Activated T-cell treated with anti-CD3 and anti-CD28 coated beads, Interleukin-2, amount 50 U/mL, for 4 hours (primary cell): ENCODE measurements around the gene OR10V1. TPM values are rescaled to one million over a fixed set of nuclear protein-coding genes. Genes with fewer than 3 reads are reported as not detected.
"Not testable (repeated sequence)": the region's sequence is repeated elsewhere in the genome, so short reads cannot be mapped to it uniquely, and the experiment has no call there.

Experiments
- ATAC-seq, 2 donors: fragments of 200-7000 bp; cut with Tn5 transposase; one replicate each; pipeline ENCODE4 v1.10.0; 2021
- DNase-seq: peaks from one replicate; pipeline ENCODE4 v3.0.0-alpha.2; 2020
- H3K27me3 Mint-ChIP-seq: one replicate; pipeline ENCODE4 v1.8.0; 2021; ENCODE audit warnings: low read depth, mixed read lengths
- H3K36me3 Mint-ChIP-seq: one replicate; pipeline ENCODE4 v1.8.0; 2022; ENCODE audit warnings: mixed read lengths; ENCODE audit not compliant: insufficient read depth
- H3K4me1 Mint-ChIP-seq: one replicate; pipeline ENCODE4 v1.8.0; 2021; ENCODE audit warnings: low read depth, mixed read lengths
- H3K4me3 Mint-ChIP-seq: one replicate; pipeline ENCODE4 v1.8.0; 2021; ENCODE audit warnings: mild to moderate bottlenecking, moderate library complexity, mixed read lengths
- H3K9me3 Mint-ChIP-seq: one replicate; pipeline ENCODE4 v1.8.0; 2021; ENCODE audit warnings: mixed read lengths
- total RNA-seq, 3 donors: library from RNA; stranded (reverse); gene quantifications; one replicate each; pipeline ENCODE4 v1.2.1, GENCODE V29; 2021

OR10V1 gene
- total RNA-seq, 3 donors from 2014 or later, result not detected

GRCh38 chr11:59692915-59693314 is 20.7 kb downstream of the OR10V1 start:
- DNase-seq, result no peak
- no peak for ATAC-seq
- peaks cover 24% of the 10 kb centered on the region for H3K27me3 Mint-ChIP-seq
- H3K4me3 Mint-ChIP-seq, result no peak overlapping the region
- H3K4me1 Mint-ChIP-seq, result no peaks in the 10 kb centered on the region
- peaks cover 18% of the 10 kb centered on the region for H3K9me3 Mint-ChIP-seq
- no peaks in the 10 kb centered on the region for H3K36me3 Mint-ChIP-seq

- no peak overlapping the region for H3K4me3 Mint-ChIP-seq
Observed at GRCh38 chr11:59691156-59691555, 22.5 kb downstream of the OR10V1 start.

GRCh38 chr11:59689015-59689414 is 24.6 kb downstream of the OR10V1 start:
- no peaks in the 10 kb centered on the region for H3K36me3 Mint-ChIP-seq
- DNase-seq (no peak), ATAC-seq (no peak)
- peaks cover 17% of the 10 kb centered on the region for H3K9me3 Mint-ChIP-seq
- no peak overlapping the region for H3K4me3 Mint-ChIP-seq
- peaks cover 38% of the 10 kb centered on the region for H3K27me3 Mint-ChIP-seq
- H3K4me1 Mint-ChIP-seq, result no peaks in the 10 kb centered on the region

More at GRCh38 chr11:59691156-59691555, 22.5 kb downstream of the OR10V1 start:
- Mint-ChIP-seq H3K9me3 (peaks cover 18% of the 10 kb centered on the region), H3K36me3 (no peaks in the 10 kb centered on the region), H3K4me1 (no peaks in the 10 kb centered on the region), H3K27me3 (peaks cover 26% of the 10 kb centered on the region)
- no peak for ATAC-seq
- DNase-seq, result no peak

- not testable (repeated sequence) for H3K4me3 Mint-ChIP-seq, H3K4me1 Mint-ChIP-seq, H3K36me3 Mint-ChIP-seq, ATAC-seq, H3K9me3 Mint-ChIP-seq, DNase-seq
- H3K27me3 Mint-ChIP-seq, result peaks cover 31% of the 10 kb centered on the region
Observed at GRCh38 chr11:59681260-59681725, 32.4 kb downstream of the OR10V1 start.

GRCh38 chr11:59680287-59681154 is 33.1 kb downstream of the OR10V1 start:
- Mint-ChIP-seq H3K9me3 (no peaks in the 10 kb centered on the region), H3K27me3 (peaks cover 25% of the 10 kb centered on the region), H3K4me1 (no peaks in the 10 kb centered on the region), H3K36me3 (no peaks in the 10 kb centered on the region), H3K4me3 (no peak overlapping the region)
- DNase-seq (peak; percentile 44), ATAC-seq (peak; percentile 79 to 86)

- Mint-ChIP-seq H3K36me3 (no peaks in the 10 kb centered on the region), H3K9me3 (no peaks in the 10 kb centered on the region), H3K4me3 (no peak overlapping the region), H3K4me1 (no peaks in the 10 kb centered on the region), H3K27me3 (peaks cover 18% of the 10 kb centered on the region)
- DNase-seq (no peak), ATAC-seq (no peak)
Observed at GRCh38 chr11:59679347-59679746, 34.3 kb downstream of the OR10V1 start.

GRCh38 chr11:59678813-59679165 is 34.9 kb downstream of the OR10V1 start:
- no peaks in the 10 kb centered on the region for H3K36me3 Mint-ChIP-seq
- no peaks in the 10 kb centered on the region for H3K4me1 Mint-ChIP-seq
- no peaks in the 10 kb centered on the region for H3K9me3 Mint-ChIP-seq
- ATAC-seq (no peak), DNase-seq (no peak)
- no peak overlapping the region for H3K4me3 Mint-ChIP-seq
- peaks cover 13% of the 10 kb centered on the region for H3K27me3 Mint-ChIP-seq

GRCh38 chr11:59678118-59678812 is 35.4 kb downstream of the OR10V1 start:
- Mint-ChIP-seq H3K27me3 (peaks cover 10% of the 10 kb centered on the region), H3K4me1 (no peaks in the 10 kb centered on the region), H3K36me3 (no peaks in the 10 kb centered on the region), H3K9me3 (no peaks in the 10 kb centered on the region), H3K4me3 (no peak overlapping the region)
- DNase-seq (no peak), ATAC-seq (no peak)

- H3K4me3 Mint-ChIP-seq, result no peak overlapping the region
Observed at GRCh38 chr11:59676205-59676604, 37.4 kb downstream of the OR10V1 start.

GRCh38 chr11:59674291-59674690 is 39.4 kb downstream of the OR10V1 start:
- Mint-ChIP-seq H3K4me3 (no peak overlapping the region), H3K9me3 (no peaks in the 10 kb centered on the region), H3K27me3 (no peaks in the 10 kb centered on the region), H3K4me1 (peaks cover 8% of the 10 kb centered on the region), H3K36me3 (no peaks in the 10 kb centered on the region)
- DNase-seq, result no peak
- ATAC-seq, result no peak

More at GRCh38 chr11:59676205-59676604, 37.4 kb downstream of the OR10V1 start:
- no peaks in the 10 kb centered on the region for H3K4me1 Mint-ChIP-seq
- ATAC-seq (no peak), DNase-seq (no peak)
- H3K27me3 Mint-ChIP-seq, result peaks cover 3% of the 10 kb centered on the region
- H3K36me3 Mint-ChIP-seq, result no peaks in the 10 kb centered on the region
- no peaks in the 10 kb centered on the region for H3K9me3 Mint-ChIP-seq

- Mint-ChIP-seq H3K4me1 (peaks cover 10% of the 10 kb centered on the region), H3K9me3 (no peaks in the 10 kb centered on the region), H3K27me3 (no peaks in the 10 kb centered on the region), H3K36me3 (no peaks in the 10 kb centered on the region), H3K4me3 (no peak overlapping the region)
- ATAC-seq, result no peak
- DNase-seq, result no peak
Observed at GRCh38 chr11:59673291-59673690, 40.4 kb downstream of the OR10V1 start.

- DNase-seq, result no peak
Observed at GRCh38 chr11:59671471-59671870, 42.2 kb downstream of the OR10V1 start.

GRCh38 chr11:59669611-59670009 is 44.0 kb downstream of the OR10V1 start:
- Mint-ChIP-seq H3K36me3 (peaks cover 9% of the 10 kb centered on the region), H3K4me1 (peaks cover 34% of the 10 kb centered on the region), H3K9me3 (no peaks in the 10 kb centered on the region), H3K4me3 (peak overlapping the region; percentile 92), H3K27me3 (no peaks in the 10 kb centered on the region)
- no peak for ATAC-seq
- DNase-seq, result no peak

More at GRCh38 chr11:59671471-59671870, 42.2 kb downstream of the OR10V1 start:
- peaks cover 26% of the 10 kb centered on the region for H3K4me1 Mint-ChIP-seq
- no peak for ATAC-seq
- no peak overlapping the region for H3K4me3 Mint-ChIP-seq
- H3K9me3 Mint-ChIP-seq, result no peaks in the 10 kb centered on the region
- H3K36me3 Mint-ChIP-seq, result peaks cover 5% of the 10 kb centered on the region
- H3K27me3 Mint-ChIP-seq, result no peaks in the 10 kb centered on the region

- H3K9me3 Mint-ChIP-seq, result no peaks in the 10 kb centered on the region
- ATAC-seq (peak; percentile 89 to 91), DNase-seq (peak; percentile 98)
- H3K27me3 Mint-ChIP-seq, result no peaks in the 10 kb centered on the region
- H3K4me1 Mint-ChIP-seq, result peaks cover 37% of the 10 kb centered on the region
- H3K36me3 Mint-ChIP-seq, result peaks cover 9% of the 10 kb centered on the region
- H3K4me3 Mint-ChIP-seq, result peak within 1 kb of the TSS; percentile 92
Observed at GRCh38 chr11:59668950-59669610, 44.6 kb downstream of the OR10V1 start, which contains the start of gene PATL1. TSS of gene PATL1 (minus strand) at chr11:59669037. CDS start at chr11:59668895, 142 bp downstream.
